ENCODE results near the gene LRRTM4.

The LRRTM4 gene

GRCh38 chr2:76938153-76938552 lies 584.0 kb downstream of the LRRTM4 start:
- no peak for DNase-seq (ENCODE audit: low spot score)

GRCh38 chr2:76932550-76932949 lies 589.6 kb downstream of the LRRTM4 start:
- no peak for TF ChIP-seq CTCF (IDR thresholded peaks at IDR 0.05; ENCODE audit: extremely low read depth, missing control alignments)
- DNase-seq (ENCODE audit: low spot score): no peak

More at GRCh38 chr2:76938153-76938552, 584.0 kb downstream of the LRRTM4 start:
- no peak for TF ChIP-seq CTCF (IDR thresholded peaks at IDR 0.05; ENCODE audit: extremely low read depth, missing control alignments)

GRCh38 chr2:76930056-76930744 lies 592.0 kb downstream of the LRRTM4 start:
- TF ChIP-seq CTCF (IDR thresholded peaks at IDR 0.05; ENCODE audit: extremely low read depth, missing control alignments): no peak
- DNase-seq (ENCODE audit: low spot score): no peak

- no peak for TF ChIP-seq CTCF (IDR thresholded peaks at IDR 0.05; ENCODE audit: extremely low read depth, missing control alignments)
- no peak for DNase-seq (ENCODE audit: low spot score)
Measured at GRCh38 chr2:76928026-76928425, 594.1 kb downstream of the LRRTM4 start.

GRCh38 chr2:76921006-76921405 lies 601.2 kb downstream of the LRRTM4 start:
- no peak for DNase-seq (ENCODE audit: low spot score)
- no peak for TF ChIP-seq CTCF (IDR thresholded peaks at IDR 0.05; ENCODE audit: extremely low read depth, missing control alignments)

GRCh38 chr2:76895469-76895868 lies 626.7 kb downstream of the LRRTM4 start:
- no peak for TF ChIP-seq CTCF (IDR thresholded peaks at IDR 0.05; ENCODE audit: extremely low read depth, missing control alignments)
- no peak for DNase-seq (ENCODE audit: low spot score)

- no peak for DNase-seq (ENCODE audit: low spot score)
- TF ChIP-seq CTCF (IDR thresholded peaks at IDR 0.05; ENCODE audit: extremely low read depth, missing control alignments): no peak
Measured at GRCh38 chr2:76870581-76870980, 651.6 kb downstream of the LRRTM4 start.
